Lower leg skin (tissue), 4 donors: Measurements from ENCODE around the gene ZNF789. TPM values are rescaled to one million over a fixed set of nuclear protein-coding genes. Genes with fewer than 3 reads are reported as not detected.
"Not testable (repeated sequence)": the region's sequence is repeated elsewhere in the genome, so short reads cannot be mapped to it uniquely, and the experiment has no call there.

Source experiments
- DNase-seq, 2 donors: peaks; one replicate each; pipeline ENCODE4 v3.0.0-alpha.2; 2019; ENCODE audit warnings: low spot score in 2 of 2
- H3K4me3 ChIP-seq: fragments of 200-600 bp; sonication (generic); 2 replicates; pipeline ENCODE4 v1.5.1; 2017; ENCODE audit warnings: mild to moderate bottlenecking, low read depth; ENCODE audit not compliant: poor library complexity, severe bottlenecking
- POLR2A ChIP-seq, 2 donors: fragments of 450-650 bp; IDR thresholded peaks; one replicate each; pipeline ENCODE4 v1.6.1; 2016 to 2017; ENCODE audit warnings: antibody characterized with exemption in 2 of 2, mild to moderate bottlenecking in 1 of 2, moderate library complexity in 1 of 2
- WGBS, 2 donors: methylation state at CpG; one replicate each; pipeline ENCODE4 v1.1.5; 2018; 5-methylcytosine and 5-hydroxymethylcytosine counted together
- intact Hi-C: fragments of 100-400 bp; cut with DNase I; formaldehyde crosslinking; loops from one replicate; pipeline ENCODE4 v1.15.0; 2023; ENCODE audit warnings: low total_unique reads
- total RNA-seq, 4 donors: library from RNA; depleted of rRNA; stranded (reverse); fragments of >200 nt; gene quantifications; one replicate each; pipeline ENCODE4 v1.1.0, GENCODE V29; 2016
- TF ChIP-seq, protein P1 (sequence below), 3 donors: fragments of 450-650 bp; IDR thresholded peaks; one replicate each; pipeline ENCODE4 v1.5.1; 2016; ENCODE audit warnings: antibody characterized with exemption in 3 of 3, mild to moderate bottlenecking in 3 of 3, moderate library complexity in 2 of 3

The ZNF789 gene
- total RNA-seq, 4 donors from 2014 or later = 1.9 to 5.3 (median 3.3) TPM

DNA sequence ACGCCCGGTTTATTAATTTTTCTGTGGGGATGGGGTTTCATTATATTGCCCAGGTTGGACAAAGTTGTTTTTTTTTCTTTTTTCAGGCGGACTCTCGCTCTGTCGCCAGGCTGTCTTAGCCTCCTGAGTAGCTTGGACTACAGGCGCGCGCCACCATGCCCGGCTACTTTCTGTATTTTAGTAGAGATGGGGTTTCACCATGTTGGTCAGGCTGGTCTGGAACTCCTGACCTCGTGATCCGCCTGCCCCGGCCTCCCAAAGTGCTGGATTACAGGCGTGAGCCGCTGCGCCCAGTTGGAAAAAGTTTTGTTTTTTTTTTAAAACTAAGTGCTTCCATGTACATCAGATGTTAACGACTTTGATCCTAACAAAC lies 27.9 kb downstream of the ZNF789 start:
- intact Hi-C loops = no loop called here

DNA sequence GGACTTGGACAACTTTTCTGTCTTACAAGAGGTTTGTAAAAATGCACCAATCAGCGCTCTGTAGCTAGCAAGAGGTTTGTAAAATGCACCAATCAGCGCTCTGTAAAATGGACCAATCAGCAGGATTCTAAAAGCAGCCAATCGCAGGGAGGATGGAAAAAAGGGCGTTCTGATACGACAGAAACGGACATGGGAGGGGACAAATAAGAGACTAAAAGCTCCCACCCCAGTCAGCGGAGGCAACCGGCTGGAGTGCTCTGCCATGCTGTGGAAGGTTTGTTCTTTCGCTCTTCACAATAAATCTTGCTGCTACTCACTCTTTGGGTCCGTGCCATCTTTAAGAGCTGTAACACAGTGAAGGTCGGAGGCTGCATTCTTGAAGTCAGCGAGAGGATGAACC lies 28.5 kb downstream of the ZNF789 start:
- 92 to 95% methylated on average over 12 of the region's 12 CpGs for WGBS, 2 donors
- intact Hi-C loops, H3K4me3 ChIP-seq, DNase-seq: not testable (repeated sequence)

More for the DNA sequence above, 27.9 kb downstream of the ZNF789 start:
- no peak for TF ChIP-seq POLR2A (IDR thresholded peaks at IDR 0.05)
- TF ChIP-seq, protein P1, sequence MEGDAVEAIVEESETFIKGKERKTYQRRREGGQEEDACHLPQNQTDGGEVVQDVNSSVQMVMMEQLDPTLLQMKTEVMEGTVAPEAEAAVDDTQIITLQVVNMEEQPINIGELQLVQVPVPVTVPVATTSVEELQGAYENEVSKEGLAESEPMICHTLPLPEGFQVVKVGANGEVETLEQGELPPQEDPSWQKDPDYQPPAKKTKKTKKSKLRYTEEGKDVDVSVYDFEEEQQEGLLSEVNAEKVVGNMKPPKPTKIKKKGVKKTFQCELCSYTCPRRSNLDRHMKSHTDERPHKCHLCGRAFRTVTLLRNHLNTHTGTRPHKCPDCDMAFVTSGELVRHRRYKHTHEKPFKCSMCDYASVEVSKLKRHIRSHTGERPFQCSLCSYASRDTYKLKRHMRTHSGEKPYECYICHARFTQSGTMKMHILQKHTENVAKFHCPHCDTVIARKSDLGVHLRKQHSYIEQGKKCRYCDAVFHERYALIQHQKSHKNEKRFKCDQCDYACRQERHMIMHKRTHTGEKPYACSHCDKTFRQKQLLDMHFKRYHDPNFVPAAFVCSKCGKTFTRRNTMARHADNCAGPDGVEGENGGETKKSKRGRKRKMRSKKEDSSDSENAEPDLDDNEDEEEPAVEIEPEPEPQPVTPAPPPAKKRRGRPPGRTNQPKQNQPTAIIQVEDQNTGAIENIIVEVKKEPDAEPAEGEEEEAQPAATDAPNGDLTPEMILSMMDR (IDR thresholded peaks at IDR 0.05) = no peak
- peak overlapping the region; percentile 98 for H3K4me3 ChIP-seq
- no peak for DNase-seq
- 51 to 56% methylated on average over 16 of the region's 16 CpGs for WGBS, 2 donors

DNA sequence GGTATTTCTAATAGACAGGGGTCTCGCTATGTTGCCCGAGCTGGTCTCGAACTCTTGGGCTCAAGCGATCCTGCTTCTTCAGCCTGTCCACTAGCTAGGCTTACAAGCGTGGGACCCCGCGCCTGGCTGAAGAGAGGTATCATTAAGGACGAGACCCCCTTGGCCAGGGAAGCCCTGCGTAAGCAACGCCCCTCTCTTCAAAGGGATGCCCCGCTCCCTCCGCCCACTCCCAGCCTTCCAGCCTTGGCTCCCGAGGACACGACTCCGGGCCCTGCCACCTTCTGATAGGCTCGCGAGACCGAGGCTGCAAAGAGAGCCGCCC lies 31.6 kb downstream of the ZNF789 start:
- peak overlapping the region; percentile 64 for H3K4me3 ChIP-seq
- TF ChIP-seq, protein P1 (IDR thresholded peaks at IDR 0.05) = no peak
- TF ChIP-seq POLR2A (IDR thresholded peaks at IDR 0.05) = no peak
- intact Hi-C loops = no loop called here
- 9% methylated on average over 17 to 19 of the region's 19 CpGs for WGBS, 2 donors
- DNase-seq = no peak

DNA sequence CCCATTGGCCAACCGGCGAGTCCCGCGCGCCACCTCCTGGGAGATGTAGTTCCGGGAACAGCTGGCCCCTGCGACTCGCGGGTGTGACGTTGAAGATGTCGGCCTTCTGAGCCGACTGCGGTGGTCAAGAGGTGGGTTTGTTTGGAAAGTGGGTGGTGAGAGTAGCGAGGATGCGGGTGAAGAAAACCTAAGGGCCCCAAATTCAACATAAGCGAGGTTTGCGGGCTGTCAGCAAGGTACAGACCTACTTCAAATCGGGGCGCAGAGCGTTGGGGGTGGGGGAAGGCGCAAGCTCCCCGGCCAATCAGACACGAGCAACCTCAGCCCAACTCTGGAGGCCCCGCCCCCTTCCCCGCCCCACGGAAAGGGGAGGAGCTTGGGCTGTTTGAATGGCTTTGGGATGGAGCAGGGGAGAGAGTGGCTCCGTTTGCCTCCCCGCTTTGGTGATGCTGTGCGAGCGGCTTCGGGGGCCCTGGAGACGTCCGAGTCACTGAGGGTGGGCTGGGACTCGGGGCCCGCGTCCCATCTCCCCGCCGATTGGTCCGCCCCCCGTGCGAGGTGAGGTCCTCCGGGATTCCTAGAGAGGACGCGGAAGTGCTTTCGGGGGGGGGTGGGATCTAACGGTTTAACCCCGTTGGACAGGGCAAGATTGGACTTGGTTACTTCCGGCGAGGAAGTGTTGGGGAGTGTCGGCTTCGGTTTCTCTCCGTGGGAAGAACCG lies 32.1 kb downstream of the ZNF789 start, which contains the start of gene ZKSCAN5:
TSS of gene ZKSCAN5 (plus strand) at position 60 of the 721 bp plus-strand sequence. CDS start 1,383 bp downstream, outside the sequence.
- intact Hi-C loops = no loop called here
- TF ChIP-seq, protein P1 (IDR thresholded peaks at IDR 0.05) = no peak
- TF ChIP-seq POLR2A (IDR thresholded peaks at IDR 0.05) = peak in 1 of 2 donors; percentile 47
- peak within 1 kb of the TSS; percentile 64 for H3K4me3 ChIP-seq
- WGBS, 2 donors = 0 to 1% methylated on average over 41 to 42 of the region's 53 CpGs
- DNase-seq = peak; percentile 97 to 100

DNA sequence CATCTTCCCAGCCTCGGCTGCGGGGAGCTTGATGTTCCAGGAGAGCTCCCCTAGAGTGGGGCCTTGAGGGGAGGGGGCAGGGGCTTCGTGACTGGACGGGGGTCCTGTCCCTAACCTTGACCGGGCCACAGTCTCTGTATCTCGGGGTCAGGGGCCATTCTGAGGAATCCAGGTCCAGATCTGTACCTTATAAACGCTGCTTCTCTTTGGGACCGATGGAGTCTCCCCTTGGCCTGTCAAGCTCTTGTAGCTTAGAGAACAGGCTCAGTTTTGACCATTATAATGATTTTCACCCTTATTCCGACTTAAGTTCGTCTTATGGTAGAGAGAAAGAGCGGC lies 32.6 kb downstream of the ZNF789 start:
- WGBS, 2 donors = 2 to 4% methylated on average over 11 of the region's 11 CpGs
- intact Hi-C loops = no loop called here
- TF ChIP-seq, protein P1 (IDR thresholded peaks at IDR 0.05) = no peak
- TF ChIP-seq POLR2A (IDR thresholded peaks at IDR 0.05) = no peak
- DNase-seq = no peak
- peak overlapping the region; percentile 64 for H3K4me3 ChIP-seq

DNA sequence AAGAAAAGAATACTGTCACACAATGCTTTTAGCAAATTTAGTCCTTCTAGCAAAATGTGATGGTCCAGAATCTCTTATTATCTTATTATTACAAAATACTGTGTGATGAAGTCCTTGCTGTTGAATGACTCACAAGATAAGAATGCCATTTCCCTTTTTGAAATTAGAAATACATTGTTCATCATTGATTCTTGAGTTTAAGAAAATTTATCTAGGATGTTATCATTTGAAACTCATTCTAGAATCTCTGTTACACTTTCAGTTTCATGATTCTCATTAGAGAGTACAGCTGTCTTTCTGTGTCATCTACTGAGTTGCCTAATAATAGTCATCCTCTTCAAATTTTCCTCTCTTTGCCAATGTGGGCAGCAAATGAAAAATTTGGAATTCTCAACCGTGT lies 41.4 kb downstream of the ZNF789 start:
- 91 to 97% methylated on average over 1 of the region's 1 CpG for WGBS, 2 donors
- no peak overlapping the region for H3K4me3 ChIP-seq
- intact Hi-C loops = no loop called here
- no peak for TF ChIP-seq POLR2A (IDR thresholded peaks at IDR 0.05)
- TF ChIP-seq, protein P1 (IDR thresholded peaks at IDR 0.05) = no peak
- no peak for DNase-seq
